ENCODE results near the gene MFAP3L. TPM values are rescaled to one million over a fixed set of nuclear protein-coding genes. Genes with fewer than 3 reads are reported as not detected.
A peak's percentile ranks its signal among the peaks of the same experiment; 100 is the strongest.
"Not testable (repeated sequence)": the region's sequence is repeated elsewhere in the genome, so short reads cannot be mapped to it uniquely, and the experiment has no call there.

MFAP3L gene
- total and polyA plus RNA-seq, 11 donors: 0.76 to 5.9 (median 3.2) TPM

DNA sequence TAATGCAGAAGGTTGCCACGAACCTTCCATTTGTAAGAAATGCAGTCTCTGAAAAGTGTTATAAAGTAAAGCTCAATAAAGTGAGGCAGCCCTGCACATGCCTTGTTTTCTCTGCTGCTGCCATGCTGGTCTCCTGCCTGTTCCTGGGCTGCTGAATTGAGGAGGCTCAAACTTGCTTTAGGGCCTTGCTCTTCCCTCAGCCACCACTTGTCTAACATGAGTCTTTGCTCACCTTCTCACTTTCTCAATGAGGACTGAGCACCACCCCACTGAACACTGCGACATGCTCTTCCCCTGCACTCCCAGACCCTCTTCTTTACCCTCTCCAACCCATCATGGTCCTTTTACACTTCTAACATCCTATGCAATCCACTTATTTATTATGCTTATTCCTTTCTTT lies 25.2 kb upstream of the MFAP3L start:
- intact Hi-C loops (cut with DNase I): no loop called here
- Histone ChIP-seq H3K36me3 (no peaks in the 10 kb centered on the region), H3K9me3 (no peaks in the 10 kb centered on the region), H3K27me3 (no peaks in the 10 kb centered on the region), H3K4me3 (no peak overlapping the region), H3K27ac (no peak overlapping the region), H3K4me1 (no peaks in the 10 kb centered on the region)
- DNase-seq (no peak), ATAC-seq (no peak)
- TF ChIP-seq CTCF (IDR thresholded peaks at IDR 0.05): no peak
- TF ChIP-seq POLR2A (IDR thresholded peaks at IDR 0.05): no peak
- 87 to 91% (median 90%) methylated on average over 2 of the region's 2 CpGs for WGBS, 4 donors

- TF ChIP-seq CTCF (IDR thresholded peaks at IDR 0.05) (no peak), POLR2A (IDR thresholded peaks at IDR 0.05) (no peak)
- intact Hi-C loops (cut with DNase I): loop anchor here in 9 of 10 donors (2.0 to 10.0 kb wide), 6 partner anchors 237 to 437 kb away; partner anchors contain the start of gene NEK1 (in 3 of the 9)
- Histone ChIP-seq H3K36me3 (no peaks in the 10 kb centered on the region), H3K9me3 (no peaks in the 10 kb centered on the region), H3K4me3 (no peak overlapping the region), H3K27ac (no peak overlapping the region), H3K27me3 (no peaks in the 10 kb centered on the region), H3K4me1 (no peaks in the 10 kb centered on the region)
- DNase-seq (no peak), ATAC-seq (no peak)
- WGBS, 4 donors: 74 to 81% (median 76%) methylated on average over 6 of the region's 6 CpGs
Measured at GRCh38 chr4:170049766-170050165, 23.6 kb upstream of the MFAP3L start.

DNA sequence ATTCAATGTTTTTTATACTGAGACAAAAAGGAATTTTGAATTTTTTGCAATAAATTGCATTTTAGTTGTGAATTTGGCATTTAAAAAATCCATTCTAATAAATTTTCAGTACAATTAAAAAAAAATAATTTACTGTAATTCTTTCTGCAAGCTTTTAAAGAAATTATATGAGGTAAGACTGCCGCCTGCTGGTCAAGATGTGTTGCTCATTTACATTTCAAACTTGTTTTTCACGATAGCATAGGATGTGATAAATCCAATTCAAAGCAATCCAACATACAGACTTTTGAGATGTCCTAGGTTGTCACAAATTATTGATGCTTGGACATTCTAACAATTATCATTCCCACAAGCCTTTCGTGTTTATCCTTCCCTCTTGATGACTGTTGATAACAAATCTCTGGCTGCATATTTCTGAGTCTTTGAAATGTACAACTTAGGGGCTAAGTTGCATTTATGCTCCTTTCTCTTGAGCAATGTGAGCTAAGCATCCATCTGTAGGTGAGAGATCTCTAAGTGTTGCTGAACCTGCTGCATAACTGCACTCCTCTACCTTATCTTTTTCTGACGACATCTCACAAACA lies 21.7 kb upstream of the MFAP3L start:
- intact Hi-C loops (cut with DNase I): loop anchor here (1.0 to 10.0 kb wide), 7 partner anchors 236 to 436 kb away; partner anchors contain the start of gene NEK1 (in 3 of the 10)
- H3K27me3 ChIP-seq: no peaks in the 10 kb centered on the region
- DNase-seq: peak in 2 of 5 donors; percentile 16 to 43
- no peaks in the 10 kb centered on the region for H3K9me3 ChIP-seq
- H3K27ac ChIP-seq: no peak overlapping the region
- WGBS, 4 donors: 11 to 16% (median 15%) methylated on average over 4 of the region's 4 CpGs
- no peak overlapping the region for H3K4me3 ChIP-seq
- H3K4me1 ChIP-seq: no peaks in the 10 kb centered on the region
- no peak for ATAC-seq
- H3K36me3 ChIP-seq: no peaks in the 10 kb centered on the region
- TF ChIP-seq POLR2A (IDR thresholded peaks at IDR 0.05) (no peak), CTCF (IDR thresholded peaks at IDR 0.05) (peak; percentile 60 to 88 (median 80))

GRCh38 chr4:170046156-170046555 lies 20.0 kb upstream of the MFAP3L start:
- H3K27me3 ChIP-seq, DNase-seq, H3K27ac ChIP-seq, ATAC-seq, H3K4me1 ChIP-seq, H3K36me3 ChIP-seq, H3K9me3 ChIP-seq, H3K4me3 ChIP-seq: not testable (repeated sequence)
- 97% methylated on average over 19 to 22 of the region's 24 CpGs; no CpG with 5 or more reads in 1 of the 4 donors for WGBS, 4 donors
- intact Hi-C loops (cut with DNase I): loop anchor here in 7 of 10 donors (2.0 to 10.0 kb wide), 5 partner anchors 234 to 434 kb away; partner anchors contain the start of gene NEK1 (in 3 of the 7)
